Measurements from ENCODE around the gene IDE. TPM values are rescaled to one million over a fixed set of nuclear protein-coding genes. Genes with fewer than 3 reads are reported as not detected.
"Not testable (repeated sequence)": the region's sequence is repeated elsewhere in the genome, so short reads cannot be mapped to it uniquely, and the experiment has no call there.

Gene IDE
- polyA plus RNA-seq, 3 donors from 2014 or later: 8.3 to 18.2 (median 14.1) TPM

GRCh38 chr10:92574548-92575261 lies 812 bp upstream of the IDE start:
- no peaks in the 10 kb centered on the region for H3K36me3 Mint-ChIP-seq

GRCh38 chr10:92573091-92573797 lies 649 bp downstream of the IDE start:
- no peaks in the 10 kb centered on the region for H3K9me3 Mint-ChIP-seq
- peak in 2 of 3 donors; percentile 7 to 19 for DNase-seq
- peak overlapping the region; percentile 0 to 87 (median 26) for H3K27ac Mint-ChIP-seq
- peaks cover 9 to 15% (median 9%) of the 10 kb centered on the region in 3 donors for H3K27me3 Mint-ChIP-seq (ENCODE audit: low read depth in 3 of 3)
- H3K4me1 Mint-ChIP-seq: peaks cover 27 to 39% of the 10 kb centered on the region in 2 donors
- H3K4me3 Mint-ChIP-seq: peak overlapping the region; percentile 88 to 92 (median 91)
- H3K36me3 Mint-ChIP-seq: peaks cover 0 to 8% (median 6%) of the 10 kb centered on the region in 3 donors

More at GRCh38 chr10:92574548-92575261, 812 bp upstream of the IDE start:
- H3K4me1 Mint-ChIP-seq: peaks cover 27 to 34% of the 10 kb centered on the region in 2 donors
- peak overlapping the region; percentile 88 to 92 (median 91) for H3K4me3 Mint-ChIP-seq
- H3K27ac Mint-ChIP-seq: peak overlapping the region; percentile 81 to 93 (median 88)
- no peaks in the 10 kb centered on the region for H3K9me3 Mint-ChIP-seq
- DNase-seq: no peak
- peaks cover 9 to 15% (median 10%) of the 10 kb centered on the region in 3 donors for H3K27me3 Mint-ChIP-seq (ENCODE audit: low read depth in 3 of 3)

DNA sequence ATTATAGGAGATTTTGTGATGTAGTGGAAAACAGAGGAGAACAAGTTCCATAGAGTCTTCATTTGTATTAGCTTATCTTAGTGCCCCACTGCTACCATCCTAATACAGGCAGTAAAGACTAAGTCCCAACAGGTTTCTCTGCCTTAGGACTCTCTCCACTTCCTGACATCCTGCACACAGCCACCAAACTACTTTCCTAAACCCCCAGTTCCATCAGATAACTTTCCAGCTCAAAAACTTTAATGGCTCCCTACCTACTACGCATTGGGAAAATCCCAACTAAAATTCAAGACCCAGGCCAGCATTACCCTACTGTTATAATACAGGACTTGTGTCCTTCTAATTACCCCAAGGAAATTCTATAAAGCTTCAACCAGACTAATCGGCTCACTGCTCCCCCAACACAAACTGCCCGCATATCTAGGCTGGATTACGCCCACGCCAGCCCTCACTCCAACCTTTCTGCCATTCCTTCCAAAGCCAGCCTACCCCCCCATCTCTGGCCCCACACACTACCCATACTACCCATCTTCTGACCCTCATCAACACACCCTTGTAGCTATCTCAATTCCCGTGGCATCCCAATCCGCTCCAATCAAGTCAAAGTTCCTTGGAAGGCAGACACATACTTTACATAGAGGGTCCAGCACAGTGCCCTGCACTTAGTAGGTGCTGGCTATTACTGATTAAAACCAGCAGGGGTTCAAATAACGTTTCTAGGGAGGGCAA lies 1.4 kb downstream of the IDE start:
- H3K4me1 Mint-ChIP-seq: peaks cover 27 to 39% of the 10 kb centered on the region in 2 donors
- peak overlapping the region; percentile 78 to 92 (median 90) for H3K4me3 Mint-ChIP-seq
- peaks cover 0 to 10% (median 8%) of the 10 kb centered on the region in 3 donors for H3K36me3 Mint-ChIP-seq

GRCh38 chr10:92571649-92572048 lies 2.2 kb downstream of the IDE start:
- Mint-ChIP-seq H3K4me3 (no peak overlapping the region), H3K9me3 (no peaks in the 10 kb centered on the region), H3K36me3 (peaks cover 0 to 14% (median 8%) of the 10 kb centered on the region in 3 donors), H3K4me1 (peaks cover 29 to 39% of the 10 kb centered on the region in 2 donors), H3K27ac (peak overlapping the region in 2 of 6 donors; percentile 58 to 74), H3K27me3 (ENCODE audit: low read depth in 3 of 3) (peaks cover 9 to 15% (median 9%) of the 10 kb centered on the region in 3 donors)
- DNase-seq: no peak

More for the DNA sequence above, 1.4 kb downstream of the IDE start:
- peaks cover 9 to 15% (median 9%) of the 10 kb centered on the region in 3 donors for H3K27me3 Mint-ChIP-seq (ENCODE audit: low read depth in 3 of 3)
- H3K9me3 Mint-ChIP-seq: no peaks in the 10 kb centered on the region
- no peak for DNase-seq
- peak overlapping the region; percentile 6 to 74 (median 26) for H3K27ac Mint-ChIP-seq

DNA sequence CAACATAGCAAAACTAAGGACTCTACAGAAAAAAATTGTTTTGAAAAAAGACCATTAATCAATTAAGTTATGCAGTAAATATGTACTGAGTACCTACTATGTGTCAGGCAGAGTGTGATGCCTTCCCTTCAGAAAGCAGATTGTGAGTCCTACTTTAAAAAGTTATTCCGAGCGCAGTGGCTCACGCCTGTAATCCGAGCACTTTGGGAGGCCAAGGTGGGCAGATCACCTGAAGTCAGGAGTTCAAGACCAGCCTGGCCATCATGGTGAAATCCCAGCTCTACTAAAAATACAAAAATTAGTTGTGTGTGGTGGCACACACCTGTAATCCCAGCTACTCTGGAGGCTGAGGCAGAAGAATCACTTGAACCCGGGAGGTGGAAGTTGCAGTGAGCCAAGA lies 4.2 kb downstream of the IDE start:
- Mint-ChIP-seq H3K27me3 (ENCODE audit: low read depth in 3 of 3) (peaks cover 8 to 15% (median 9%) of the 10 kb centered on the region in 3 donors), H3K4me1 (peaks cover 26 to 40% of the 10 kb centered on the region in 2 donors), H3K27ac (peak overlapping the region in 1 of 6 donors; percentile 28), H3K36me3 (peaks cover 5 to 25% (median 13%) of the 10 kb centered on the region in 3 donors)
- not testable (repeated sequence) for DNase-seq, H3K9me3 Mint-ChIP-seq, H3K4me3 Mint-ChIP-seq

GRCh38 chr10:92569071-92569470 lies 4.8 kb downstream of the IDE start:
- H3K27me3 Mint-ChIP-seq (ENCODE audit: low read depth in 3 of 3): peaks cover 2 to 9% (median 6%) of the 10 kb centered on the region in 3 donors
- H3K36me3 Mint-ChIP-seq: peaks cover 6 to 28% (median 14%) of the 10 kb centered on the region in 3 donors
- no peak for DNase-seq
- peaks cover 23 to 36% of the 10 kb centered on the region in 2 donors for H3K4me1 Mint-ChIP-seq
- peak overlapping the region in 1 of 6 donors; percentile 28 for H3K27ac Mint-ChIP-seq
- H3K4me3 Mint-ChIP-seq: no peak overlapping the region
- no peaks in the 10 kb centered on the region for H3K9me3 Mint-ChIP-seq

DNA sequence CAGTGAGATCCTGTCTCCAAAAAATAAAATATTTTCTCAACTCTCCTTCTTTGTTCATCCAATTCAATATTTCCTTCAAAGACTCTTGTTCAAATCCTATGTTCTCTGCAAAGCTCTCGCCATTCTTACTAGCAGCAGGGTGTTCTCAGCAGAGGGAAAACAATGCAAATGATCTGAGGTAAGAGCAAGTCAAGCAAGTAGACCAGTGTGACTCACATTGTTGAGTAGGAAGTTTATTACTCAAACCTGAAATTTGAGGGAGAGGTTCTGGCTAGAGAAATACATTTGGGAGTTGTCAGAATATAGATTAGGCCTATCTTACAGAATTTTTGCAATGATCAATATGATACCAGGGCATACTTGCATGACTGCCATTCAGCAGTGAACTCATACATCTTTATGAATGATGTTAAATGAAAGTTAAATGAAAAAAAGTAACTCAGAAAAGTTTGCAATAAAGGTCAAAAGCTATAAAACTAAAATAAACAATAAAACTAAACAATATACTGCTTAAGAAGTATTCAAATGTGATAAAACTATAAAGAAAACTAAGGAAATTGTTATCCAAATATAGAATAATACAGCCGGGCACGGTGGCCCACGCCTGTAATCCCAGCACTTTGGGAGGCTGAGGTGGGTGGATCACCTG lies 5.8 kb downstream of the IDE start:
- peaks cover 20 to 38% of the 10 kb centered on the region in 2 donors for H3K4me1 Mint-ChIP-seq
- no peak overlapping the region for H3K4me3 Mint-ChIP-seq

DNA sequence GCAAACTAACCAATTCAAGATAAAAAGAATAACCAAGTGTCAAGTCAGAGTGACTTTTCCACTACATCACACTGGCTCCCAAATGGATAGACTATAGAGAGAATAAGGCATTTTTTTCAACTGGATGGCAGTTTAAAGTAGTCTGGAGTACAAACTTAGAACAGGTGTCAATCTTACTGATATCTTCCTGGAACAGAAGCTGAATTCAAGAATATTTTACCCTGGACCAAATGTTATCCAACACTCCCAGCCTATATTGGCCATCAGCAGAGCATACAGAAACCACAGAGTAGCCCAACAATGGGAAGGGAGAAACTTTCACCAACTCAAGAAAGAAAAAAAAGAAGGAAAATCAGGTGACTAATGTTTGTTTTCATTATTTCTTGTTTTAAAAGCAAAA lies 11.5 kb downstream of the IDE start:
- Mint-ChIP-seq H3K4me1 (peaks cover 4 to 11% of the 10 kb centered on the region in 2 donors), H3K27ac (peak overlapping the region in 1 of 6 donors; percentile 2), H3K4me3 (no peak overlapping the region), H3K36me3 (peaks cover 17 to 44% (median 26%) of the 10 kb centered on the region in 3 donors), H3K27me3 (ENCODE audit: low read depth in 3 of 3) (no peaks in the 10 kb centered on the region), H3K9me3 (no peaks in the 10 kb centered on the region)
- DNase-seq: no peak

More for the DNA sequence above, 5.8 kb downstream of the IDE start:
- H3K36me3 Mint-ChIP-seq: peaks cover 10 to 32% (median 18%) of the 10 kb centered on the region in 3 donors
- no peaks in the 10 kb centered on the region for H3K9me3 Mint-ChIP-seq
- peaks cover 0 to 6% (median 2%) of the 10 kb centered on the region in 3 donors for H3K27me3 Mint-ChIP-seq (ENCODE audit: low read depth in 3 of 3)
- DNase-seq: no peak
- H3K27ac Mint-ChIP-seq: no peak overlapping the region

- Mint-ChIP-seq H3K27ac (no peak overlapping the region), H3K27me3 (ENCODE audit: low read depth in 3 of 3) (no peaks in the 10 kb centered on the region), H3K36me3 (peaks cover 17 to 44% (median 40%) of the 10 kb centered on the region in 3 donors), H3K4me3 (no peak overlapping the region), H3K4me1 (peaks cover 0 to 4% of the 10 kb centered on the region in 2 donors), H3K9me3 (peaks cover 0 to 4% (median under 1%) of the 10 kb centered on the region in 6 donors)
- DNase-seq: no peak
Measured at GRCh38 chr10:92559046-92559445, 14.8 kb downstream of the IDE start.

DNA sequence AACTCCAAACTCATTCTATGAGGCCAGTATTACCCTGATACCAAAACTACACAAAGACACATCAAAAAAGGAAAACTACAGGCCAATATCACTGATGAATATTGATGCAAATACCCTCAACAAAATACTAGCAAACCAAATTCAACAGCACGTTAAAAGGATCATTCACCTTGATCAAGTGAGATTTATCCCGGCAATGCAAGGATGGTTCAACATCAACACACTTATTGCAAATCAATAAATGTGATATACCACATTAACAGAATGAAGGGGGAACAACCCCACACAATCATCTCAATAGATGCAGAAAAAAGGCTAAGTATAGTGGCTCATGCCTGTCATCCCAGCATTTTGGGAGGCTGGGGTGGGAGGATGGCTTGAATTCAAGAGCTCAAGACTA lies 19.9 kb downstream of the IDE start:
- DNase-seq: no peak
- H3K36me3 Mint-ChIP-seq: peaks cover 25 to 50% (median 41%) of the 10 kb centered on the region in 3 donors
- H3K27me3 Mint-ChIP-seq (ENCODE audit: low read depth in 3 of 3): peaks cover 0 to 2% (median 0%) of the 10 kb centered on the region in 3 donors
- no peaks in the 10 kb centered on the region for H3K4me1 Mint-ChIP-seq
- H3K27ac Mint-ChIP-seq: no peak overlapping the region
- H3K9me3 Mint-ChIP-seq: peaks cover 6 to 8% (median 8%) of the 10 kb centered on the region in 6 donors
- H3K4me3 Mint-ChIP-seq: no peak overlapping the region

DNA sequence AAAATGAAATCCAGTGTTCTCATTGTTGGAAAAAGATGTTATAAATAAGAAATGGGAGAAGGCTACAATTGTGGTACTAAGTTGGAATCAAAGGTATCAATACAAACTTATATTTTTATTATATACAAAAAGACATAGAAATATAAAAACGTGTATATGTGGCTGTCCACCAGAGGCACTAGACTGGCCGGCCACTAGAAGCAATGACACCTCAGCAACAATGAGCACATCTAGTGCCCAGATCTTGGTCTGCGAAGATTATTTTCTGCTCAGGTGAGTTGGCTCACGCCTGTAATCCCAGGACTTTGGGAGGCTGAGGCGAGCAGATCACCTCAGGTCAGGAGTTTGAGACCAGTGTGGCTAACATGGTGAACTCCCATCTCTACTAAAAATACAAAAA lies 21.6 kb downstream of the IDE start:
- Mint-ChIP-seq H3K4me1 (no peaks in the 10 kb centered on the region), H3K36me3 (peaks cover 23 to 45% (median 33%) of the 10 kb centered on the region in 3 donors), H3K27me3 (ENCODE audit: low read depth in 3 of 3) (peaks cover 0 to 2% (median 0%) of the 10 kb centered on the region in 3 donors), H3K27ac (no peak overlapping the region), H3K4me3 (no peak overlapping the region), H3K9me3 (peaks cover 6 to 8% (median 8%) of the 10 kb centered on the region in 6 donors)
- DNase-seq: no peak

DNA sequence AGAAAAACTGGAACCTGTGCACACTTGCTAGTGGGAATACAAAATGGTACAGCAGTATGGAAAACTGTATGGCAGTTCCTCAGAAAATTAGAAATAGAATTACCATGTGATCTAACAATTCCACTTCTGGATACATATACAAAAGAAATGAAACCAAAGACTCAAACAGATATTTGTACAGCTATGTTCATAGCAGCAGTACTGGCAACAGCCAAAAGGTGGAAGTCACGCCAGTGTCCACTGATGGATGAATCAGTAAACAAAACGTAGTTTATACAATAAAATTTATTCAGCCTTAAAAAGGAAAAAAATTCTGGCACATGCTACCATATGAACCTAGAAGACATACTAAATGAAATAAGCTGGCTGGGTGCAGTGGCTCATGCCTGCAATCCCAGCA lies 23.0 kb downstream of the IDE start:
- no peak for DNase-seq
- Mint-ChIP-seq H3K27ac (no peak overlapping the region), H3K36me3 (peaks cover 23 to 39% (median 27%) of the 10 kb centered on the region in 3 donors), H3K9me3 (peaks cover 6 to 8% (median 8%) of the 10 kb centered on the region in 6 donors), H3K27me3 (ENCODE audit: low read depth in 3 of 3) (peaks cover 0 to 2% (median 0%) of the 10 kb centered on the region in 3 donors), H3K4me1 (no peaks in the 10 kb centered on the region), H3K4me3 (no peak overlapping the region)

DNA sequence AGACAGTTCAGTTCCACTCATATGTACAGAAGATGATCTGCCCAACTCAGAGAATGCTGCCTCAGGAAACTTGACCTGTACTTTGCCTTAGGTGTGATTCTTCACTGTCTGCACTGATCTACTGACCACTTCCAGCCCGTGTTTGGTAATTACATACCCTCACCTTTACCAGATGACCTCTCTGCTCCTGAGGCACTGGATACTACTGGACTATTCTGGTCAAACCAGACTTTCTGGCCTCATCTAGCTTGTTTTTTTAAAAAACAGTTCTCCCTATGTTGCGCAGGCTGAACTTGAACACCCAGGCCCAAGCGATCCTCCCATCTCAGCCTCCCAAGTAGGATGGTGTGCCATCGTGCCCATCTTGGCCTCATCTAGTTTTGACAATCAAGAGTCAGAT lies 26.2 kb downstream of the IDE start:
- peaks cover 8 to 14% (median 8%) of the 10 kb centered on the region in 3 donors for H3K36me3 Mint-ChIP-seq
- H3K4me3 Mint-ChIP-seq: no peak overlapping the region
- no peak overlapping the region for H3K27ac Mint-ChIP-seq
- peaks cover 0 to 2% (median 0%) of the 10 kb centered on the region in 3 donors for H3K27me3 Mint-ChIP-seq (ENCODE audit: low read depth in 3 of 3)
- no peaks in the 10 kb centered on the region for H3K9me3 Mint-ChIP-seq
- peaks cover 10 to 24% of the 10 kb centered on the region in 2 donors for H3K4me1 Mint-ChIP-seq
- no peak for DNase-seq
